ENCODE results near the gene SUPT4H1. TPM values are rescaled to one million over a fixed set of nuclear protein-coding genes. Genes with fewer than 3 reads are reported as not detected.

Gene SUPT4H1
- total and polyA plus RNA-seq, 2 experiments from 2014 or later, result 82.2 to 83.7 TPM

- peaks cover under 1% of the 10 kb centered on the region; the same call in 1 of the 2 replicates for H3K4me1 ChIP-seq (ENCODE audit: insufficient read depth)
- no peak overlapping the region for H3K4me3 ChIP-seq
- no peaks in the 10 kb centered on the region; the same call in 2 of the 3 replicates for H3K4me1 Mint-ChIP-seq
- H2AFZ ChIP-seq, result no peak overlapping the region
- peaks cover 56% of the 10 kb centered on the region for H3K36me3 Mint-ChIP-seq (ENCODE audit: low read depth)
- no peak overlapping the region for H3K27ac ChIP-seq (ENCODE audit: low read depth)
- no peak for DNase-seq (ENCODE audit: low spot score)
- peak; percentile 36; the same call in 2 of the 3 replicates for ATAC-seq
- peaks cover 4% of the 10 kb centered on the region for H3K27me3 Mint-ChIP-seq (ENCODE audit: insufficient read depth, low read depth, poor library complexity)
- H4K20me1 ChIP-seq (replicated peaks; ENCODE audit: insufficient read depth), result 0 out of 2 replicates have a peak, but pooled peaks cover 5% of the 10 kb centered on the region
- no peaks in the 10 kb centered on the region for H3K9me3 Mint-ChIP-seq
- H3F3A ChIP-seq (replicated peaks; ENCODE audit: low read depth), result no peaks in the 10 kb centered on the region
- H3K4me3 Mint-ChIP-seq, result no peak overlapping the region
- H3K9me2 ChIP-seq (ENCODE audit: insufficient read depth), result no peaks in the 10 kb centered on the region
- no peak overlapping the region for H3K4me2 ChIP-seq
- peak; percentile 10 to 42; a peak in 2 of 4 replicates for TF ChIP-seq CTCF (conservative IDR thresholded peaks at IDR 0.05; ENCODE audit: low read depth in 2 of 2)
- no peak for TF ChIP-seq ZNF114 (CRISPR knock-in tag; IDR thresholded peaks at IDR 0.05)
- no peaks in the 10 kb centered on the region for H3K27me3 ChIP-seq (ENCODE audit: insufficient read depth)
- no peaks in the 10 kb centered on the region for H3K79me2 ChIP-seq (replicated peaks; ENCODE audit: insufficient read depth)
- H3K27ac Mint-ChIP-seq, result no peak overlapping the region
- H3K36me3 ChIP-seq (ENCODE audit: insufficient read depth), result peaks cover 20% of the 10 kb centered on the region
These were observed 7.2 kb downstream of the SUPT4H1 start for GRCh38 chr17:58344791-58345157.

- no peaks in the 10 kb centered on the region for H3K79me2 ChIP-seq (replicated peaks; ENCODE audit: insufficient read depth)
- H3K9me2 ChIP-seq (ENCODE audit: insufficient read depth), result no peaks in the 10 kb centered on the region
- Mint-ChIP-seq H3K4me3 (no peak overlapping the region), H3K27ac (no peak overlapping the region), H3K9me3 (no peaks in the 10 kb centered on the region), H3K27me3 (ENCODE audit: insufficient read depth, low read depth, poor library complexity) (peaks cover 9% of the 10 kb centered on the region), H3K36me3 (ENCODE audit: low read depth) (peaks cover 50% of the 10 kb centered on the region), H3K4me1 (peaks cover 5% of the 10 kb centered on the region; the same call in 2 of the 3 replicates)
- 0 out of 2 replicates have a peak, but pooled peaks cover 5% of the 10 kb centered on the region for H4K20me1 ChIP-seq (replicated peaks; ENCODE audit: insufficient read depth)
- DNase-seq (ENCODE audit: low spot score), result no peak
- no peak overlapping the region for H3K27ac ChIP-seq (ENCODE audit: low read depth)
- H3K27me3 ChIP-seq (ENCODE audit: insufficient read depth), result no peaks in the 10 kb centered on the region
- no peak overlapping the region for H3K4me2 ChIP-seq
- H3K4me3 ChIP-seq, result no peak overlapping the region
- peaks cover 6% of the 10 kb centered on the region; the same call in 1 of the 2 replicates for H3K4me1 ChIP-seq (ENCODE audit: insufficient read depth)
- H3F3A ChIP-seq (replicated peaks; ENCODE audit: low read depth), result 0 out of 2 replicates have a peak, but pooled peaks cover 3% of the 10 kb centered on the region
- no peak overlapping the region for H2AFZ ChIP-seq
- H3K36me3 ChIP-seq (ENCODE audit: insufficient read depth), result peaks cover 15% of the 10 kb centered on the region
- no peak; the same call in 2 of the 3 replicates for ATAC-seq
- TF ChIP-seq ZNF331 (CRISPR knock-in tag; IDR thresholded peaks at IDR 0.05; ENCODE audit: low read depth) (no peak), JUNB (IDR thresholded peaks at IDR 0.05; ENCODE audit: unreplicated experiment) (no peak), NANOG (IDR thresholded peaks at IDR 0.05; ENCODE audit: borderline replicate concordance) (no peak), ZNF114 (CRISPR knock-in tag; IDR thresholded peaks at IDR 0.05) (no peak), STAT1 (IDR thresholded peaks at IDR 0.05; ENCODE audit: unreplicated experiment) (no peak), CTCF (conservative IDR thresholded peaks at IDR 0.05; ENCODE audit: low read depth in 2 of 2) (no peak), POLR2AphosphoS5 (IDR thresholded peaks at IDR 0.05; ENCODE audit: low read depth) (no peak), CREB1 (CRISPR knock-in tag; IDR thresholded peaks at IDR 0.05; ENCODE audit: low read depth) (no peak), EZH2phosphoT487 (IDR thresholded peaks at IDR 0.05; ENCODE audit: unreplicated experiment) (no peak), EZH2 (IDR thresholded peaks at IDR 0.05; ENCODE audit: low read depth, unreplicated experiment) (no peak)
These were observed 7.8 kb downstream of the SUPT4H1 start for GRCh38 chr17:58344047-58344790.
